Upper lobe of left lung (tissue), 6 donors: ENCODE results near the gene ADAMTS10. TPM values are rescaled to one million over a fixed set of nuclear protein-coding genes. Genes with fewer than 3 reads are reported as not detected.
A peak's percentile ranks its signal among the peaks of the same experiment; 100 is the strongest.

Source experiments
- ATAC-seq, 2 donors: fragments of 200-7000 bp; cut with Tn5 transposase; one replicate each; pipeline ENCODE4 v1.9.1; 2022; ENCODE audit warnings: mild to moderate bottlenecking in 2 of 2, moderate library complexity in 2 of 2; ENCODE audit not compliant: low FRiP score in 2 of 2
- DNase-seq, 2 donors: peaks; one replicate each; pipeline ENCODE4 v3.0.0-alpha.2; 2019 to 2020
- H3K27ac ChIP-seq, 4 donors: fragments of 200-600 bp; sonication (generic); one replicate each; pipeline ENCODE4 v1.5.1; 2016 to 2019
- H3K27me3 ChIP-seq, 4 donors: fragments of 200-600 bp; sonication (generic); one replicate each; pipeline ENCODE4 v1.5.1; 2017 to 2019
- H3K36me3 ChIP-seq, 4 donors: fragments of 200-600 bp; sonication (generic); one replicate each; pipeline ENCODE4 v1.5.1; 2016 to 2019
- H3K4me1 ChIP-seq, 4 donors: fragments of 200-600 bp; sonication (generic); one replicate each; pipeline ENCODE4 v1.5.1; 2018 to 2019
- H3K4me3 ChIP-seq, 4 donors: fragments of 200-600 bp; sonication (generic); one replicate each; pipeline ENCODE4 v1.5.1; 2017 to 2019; ENCODE audit warnings: mild to moderate bottlenecking in 2 of 4, moderate library complexity in 1 of 4
- H3K9me3 ChIP-seq, 4 donors: fragments of 200-600 bp; sonication (generic); one replicate each; pipeline ENCODE4 v1.5.1; 2018 to 2019
- CTCF ChIP-seq, 6 experiments: fragments of 450-650 bp in 4 of 6; fragments of 200-600 bp in 2 of 6; sonication (generic) in 2 of 6; IDR thresholded peaks; one replicate each; pipeline ENCODE4 v1.5.1; 2016 to 2019; ENCODE audit warnings: antibody characterized with exemption in 6 of 6
- EP300 ChIP-seq, 4 donors: sonication (generic); formaldehyde crosslinking; IDR thresholded peaks; one replicate each; pipeline ENCODE4 v1.5.1; 2017; ENCODE audit warnings: antibody characterized with exemption in 4 of 4, control low read depth in 2 of 4
- POLR2A ChIP-seq, 4 donors: fragments of 450-650 bp; IDR thresholded peaks; one replicate each; pipeline ENCODE4 v1.5.1; 2016 to 2017; ENCODE audit warnings: antibody characterized with exemption in 4 of 4, mild to moderate bottlenecking in 2 of 4
- POLR2AphosphoS5 ChIP-seq, 2 donors: sonication (generic); formaldehyde crosslinking; IDR thresholded peaks; one replicate each; pipeline ENCODE4 v1.5.1; 2017; ENCODE audit warnings: antibody characterized with exemption in 2 of 2
- WGBS, 2 donors: methylation state at CpG; one replicate each; pipeline ENCODE4 v1.1.5; 2017 to 2018; 5-methylcytosine and 5-hydroxymethylcytosine counted together
- total RNA-seq, 6 donors: library from RNA; depleted of rRNA in 4 of 6; stranded (reverse); fragments of >200 nt in 4 of 6; gene quantifications; one replicate each; pipeline versions ENCODE4 v1.1.0 to v1.2.1, GENCODE V29; 2016 to 2021
- donor health status: DM: no; HTN: no; CAD: no; lungs with moderate emphysema.
- donor health status: DM: no; HTN: yes; CAD: no; lungs with severe emphysema.

Gene ADAMTS10
- total RNA-seq: 100 to 1,000 TPM in 1 of 6 donors, 10 to 100 TPM in 5; 11.9 to 103 (median 19.8) TPM

GRCh38 chr19:8610041-8610935 is at the start of gene ADAMTS10:
Gene ADAMTS10 (minus strand): TSS chr19:8610715. CDS start chr19:8605710, 5,005 bp downstream.
- WGBS, 2 donors: 0 to 1% methylated on average over 6 to 21 of the region's 74 CpGs
- peak within 1 kb of the TSS; percentile 44 to 70 (median 51) for H3K4me3 ChIP-seq
- peak within 1 kb of the TSS; percentile 64 to 90 (median 78) for H3K27ac ChIP-seq
- peak in 1 of 2 donors; percentile 13 for ATAC-seq
- TF ChIP-seq POLR2AphosphoS5 (IDR thresholded peaks at IDR 0.05) (no peak), EP300 (IDR thresholded peaks at IDR 0.05) (no peak), POLR2A (IDR thresholded peaks at IDR 0.05) (no peak), CTCF (IDR thresholded peaks at IDR 0.05) (no peak)
- no peaks in the 10 kb centered on the region for H3K9me3 ChIP-seq
- H3K36me3 ChIP-seq: no peaks in the 10 kb centered on the region
- DNase-seq: peak in 1 of 2 donors; percentile 89
- peaks cover 19 to 41% (median 20%) of the 10 kb centered on the region in 4 donors for H3K4me1 ChIP-seq
- peaks cover 0 to 4% (median 1%) of the 10 kb centered on the region in 4 donors for H3K27me3 ChIP-seq

DNA sequence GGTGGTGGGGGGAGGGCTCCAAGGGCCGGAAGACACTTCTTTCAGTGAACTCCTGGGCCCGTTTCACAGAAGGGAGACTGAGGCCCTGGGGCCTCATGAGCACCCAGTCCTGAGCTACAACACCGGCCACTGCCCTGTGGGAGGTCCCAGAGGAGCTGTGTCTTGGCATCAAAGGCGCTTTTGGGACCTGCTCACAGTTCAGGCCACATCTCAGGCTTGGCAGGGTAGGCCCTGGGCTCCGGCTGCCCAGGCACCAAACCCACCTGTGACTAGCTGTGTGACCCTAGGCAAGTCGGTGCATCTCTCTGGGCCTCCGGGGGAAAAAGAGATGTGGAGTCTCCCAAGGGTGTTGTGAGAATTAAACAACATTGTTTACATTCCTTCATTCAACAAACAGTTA is 49.4 kb upstream of the ADAMTS10 start:
- ATAC-seq (no peak), DNase-seq (peak in 1 of 2 donors; percentile 45)
- TF ChIP-seq CTCF (IDR thresholded peaks at IDR 0.05) (no peak), POLR2A (IDR thresholded peaks at IDR 0.05) (no peak), POLR2AphosphoS5 (IDR thresholded peaks at IDR 0.05) (no peak), EP300 (IDR thresholded peaks at IDR 0.05) (no peak)
- H3K9me3 ChIP-seq: no peaks in the 10 kb centered on the region
- peaks cover 0 to 10% (median 2%) of the 10 kb centered on the region in 4 donors for H3K4me1 ChIP-seq
- no peak overlapping the region for H3K27ac ChIP-seq
- 66 to 80% methylated on average over 3 to 7 of the region's 7 CpGs for WGBS, 2 donors
- no peak overlapping the region for H3K4me3 ChIP-seq
- no peaks in the 10 kb centered on the region for H3K27me3 ChIP-seq
- no peaks in the 10 kb centered on the region for H3K36me3 ChIP-seq

DNA sequence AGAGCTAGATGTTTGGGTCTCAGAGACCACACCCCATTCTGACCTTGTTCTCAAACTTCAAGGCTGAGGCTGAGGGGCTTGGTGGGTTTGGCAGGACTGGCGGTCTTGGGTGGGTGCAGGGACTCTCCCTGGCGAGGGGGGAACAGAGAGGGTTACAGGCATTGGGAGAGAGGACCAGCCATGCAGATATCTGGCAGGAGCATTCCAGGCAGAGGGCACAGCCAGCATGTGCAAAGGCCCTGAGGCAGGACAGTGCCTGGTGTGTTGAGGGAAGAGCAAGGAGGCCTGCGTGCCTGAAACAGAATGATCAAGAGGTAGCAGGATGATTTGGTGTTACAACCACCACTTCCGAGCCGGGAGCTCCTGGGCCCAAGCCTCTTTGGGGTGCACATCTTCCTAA is 47.4 kb upstream of the ADAMTS10 start:
- TF ChIP-seq POLR2A (IDR thresholded peaks at IDR 0.05) (no peak), EP300 (IDR thresholded peaks at IDR 0.05) (no peak), POLR2AphosphoS5 (IDR thresholded peaks at IDR 0.05) (no peak)
- no peaks in the 10 kb centered on the region for H3K27me3 ChIP-seq
- H3K4me1 ChIP-seq: peaks cover 4 to 10% (median 6%) of the 10 kb centered on the region in 4 donors
- WGBS, 2 donors: 71 to 87% methylated on average over 2 to 5 of the region's 5 CpGs
- H3K4me3 ChIP-seq: no peak overlapping the region
- no peaks in the 10 kb centered on the region for H3K36me3 ChIP-seq
- H3K27ac ChIP-seq: no peak overlapping the region
- no peak for DNase-seq
- no peaks in the 10 kb centered on the region for H3K9me3 ChIP-seq
- ATAC-seq: peak in 1 of 2 donors; percentile 8

DNA sequence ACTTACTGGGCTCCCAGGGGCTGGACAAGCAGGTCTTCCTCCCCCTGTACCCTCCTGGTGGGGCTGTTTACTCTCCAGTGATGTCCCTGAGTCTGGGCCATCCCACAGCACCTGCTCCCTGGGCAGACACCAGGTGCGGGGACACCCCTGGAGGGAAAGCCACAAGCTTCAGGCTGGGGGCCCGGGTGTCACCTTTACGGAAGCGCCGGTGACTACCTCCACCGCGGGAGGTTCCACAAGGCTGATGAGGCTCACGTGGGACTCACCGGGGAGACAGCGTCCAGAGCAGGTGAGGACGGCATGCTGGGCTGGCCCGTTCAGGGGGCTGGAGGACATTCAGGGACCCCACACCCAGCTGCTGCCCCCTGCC is 44.8 kb upstream of the ADAMTS10 start:
- Histone ChIP-seq H3K4me1 (peaks cover 4 to 13% (median 6%) of the 10 kb centered on the region in 4 donors), H3K27ac (no peak overlapping the region), H3K4me3 (peak overlapping the region in 1 of 4 donors; percentile 35), H3K36me3 (no peaks in the 10 kb centered on the region), H3K9me3 (no peaks in the 10 kb centered on the region), H3K27me3 (no peaks in the 10 kb centered on the region)
- WGBS, 2 donors: 68% methylated on average over 7 of the region's 12 CpGs; no CpG with 5 or more reads in 1 of the 2 donors
- ATAC-seq: peak; percentile 10 to 34
- peak in 1 of 2 donors; percentile 50 for DNase-seq
- no peak for TF ChIP-seq EP300 (IDR thresholded peaks at IDR 0.05)
- TF ChIP-seq CTCF (IDR thresholded peaks at IDR 0.05): no peak
- TF ChIP-seq POLR2A (IDR thresholded peaks at IDR 0.05): no peak

DNA sequence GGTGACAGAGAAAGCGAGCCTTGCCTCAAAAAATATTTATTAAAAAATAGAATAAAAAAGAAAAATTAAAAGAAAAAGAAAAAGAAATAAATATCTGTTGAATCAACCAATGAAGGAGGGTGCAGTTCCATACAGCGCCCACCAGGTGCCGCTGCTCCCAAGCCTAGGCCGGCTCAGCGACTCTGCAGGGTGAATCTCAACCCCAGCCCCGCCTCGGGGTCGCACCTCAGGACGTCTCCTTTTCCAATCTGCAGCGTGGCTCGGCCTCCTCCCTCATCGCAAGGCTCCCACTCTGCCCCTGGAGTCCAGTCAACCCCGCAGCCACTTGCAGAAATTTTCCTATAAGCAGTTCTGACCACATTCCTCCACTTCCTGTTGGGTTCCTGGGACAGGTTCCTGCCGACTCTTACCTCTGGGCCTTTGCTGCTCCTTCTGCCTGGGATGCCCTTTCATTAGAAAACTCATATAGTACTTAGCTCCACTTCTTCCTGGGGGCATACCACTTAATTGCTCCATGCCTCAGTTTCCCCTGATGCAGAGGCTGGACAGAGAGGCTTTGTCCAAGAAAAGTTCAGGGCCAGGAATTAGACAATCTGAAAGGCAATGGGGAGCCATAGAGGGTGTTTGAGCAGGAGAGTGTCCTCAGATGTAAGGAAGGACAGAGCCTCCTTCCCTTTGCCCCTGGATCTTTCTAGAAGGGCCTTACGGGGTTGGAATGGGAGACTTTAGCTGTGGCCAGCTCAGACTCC is 44.2 kb upstream of the ADAMTS10 start:
- WGBS, 2 donors: 5% methylated on average over 15 of the region's 15 CpGs
- peak; percentile 64 to 87 for DNase-seq
- Histone ChIP-seq H3K4me1 (peaks cover 4 to 15% (median 6%) of the 10 kb centered on the region in 4 donors), H3K4me3 (peak overlapping the region in 1 of 4 donors; percentile 35), H3K9me3 (no peaks in the 10 kb centered on the region), H3K36me3 (no peaks in the 10 kb centered on the region), H3K27me3 (no peaks in the 10 kb centered on the region), H3K27ac (no peak overlapping the region)
- TF ChIP-seq CTCF (IDR thresholded peaks at IDR 0.05): peak; percentile 77 to 97 (median 84)
- no peak for TF ChIP-seq POLR2AphosphoS5 (IDR thresholded peaks at IDR 0.05)
- ATAC-seq: peak; percentile 84 to 90
